ENCODE results near the gene KSR1. TPM values are rescaled to one million over a fixed set of nuclear protein-coding genes. Genes with fewer than 3 reads are reported as not detected.

Gene KSR1
- total RNA-seq, 1 donor from 2014 or later: 114 TPM

DNA sequence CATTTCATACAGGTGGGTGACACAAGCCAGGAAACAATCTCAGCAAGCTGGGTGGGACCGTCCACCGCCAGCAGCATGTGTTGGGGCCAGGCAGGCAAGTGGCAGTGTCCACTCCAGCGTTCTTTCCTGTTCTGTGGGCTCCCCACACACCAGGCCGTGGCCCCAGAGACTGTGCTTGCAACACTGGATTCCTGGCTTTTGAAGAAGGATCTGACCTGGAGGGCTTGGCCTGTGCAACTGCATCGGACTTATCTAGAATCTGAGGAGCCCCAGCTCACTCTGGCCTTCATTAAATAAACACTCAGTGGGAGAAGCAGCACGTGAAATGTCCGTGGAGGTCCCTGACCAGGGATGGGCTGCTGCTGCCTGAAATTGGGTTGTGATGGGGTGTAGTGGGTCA lies 3.2 kb downstream of the KSR1 start:
- H3K36me3 Mint-ChIP-seq (ENCODE audit: low read depth): peaks cover 7% of the 10 kb centered on the region
- H3K27me3 Mint-ChIP-seq: no peaks in the 10 kb centered on the region
- H3K9me3 Mint-ChIP-seq: no peaks in the 10 kb centered on the region
- no peak for DNase-seq
- ATAC-seq (ENCODE audit: low read depth): no peak
- H3K4me3 Mint-ChIP-seq: no peak overlapping the region
- intact Hi-C loops (cut with micrococcal nuclease): loop anchor here (5.0 kb wide), 2 partner anchors 167 to 222 kb away; partner anchors contain the start of gene WSB1
- ChIA-PET POLR2A (interaction anchor here (0.5 to 5.8 kb wide), 2 partner anchors 14 to 161 kb away, joined by 4 to 61 read pairs; no protein-coding TSS in a partner anchor), CTCF (no interaction called here)
- TF ChIP-seq, protein P1, sequence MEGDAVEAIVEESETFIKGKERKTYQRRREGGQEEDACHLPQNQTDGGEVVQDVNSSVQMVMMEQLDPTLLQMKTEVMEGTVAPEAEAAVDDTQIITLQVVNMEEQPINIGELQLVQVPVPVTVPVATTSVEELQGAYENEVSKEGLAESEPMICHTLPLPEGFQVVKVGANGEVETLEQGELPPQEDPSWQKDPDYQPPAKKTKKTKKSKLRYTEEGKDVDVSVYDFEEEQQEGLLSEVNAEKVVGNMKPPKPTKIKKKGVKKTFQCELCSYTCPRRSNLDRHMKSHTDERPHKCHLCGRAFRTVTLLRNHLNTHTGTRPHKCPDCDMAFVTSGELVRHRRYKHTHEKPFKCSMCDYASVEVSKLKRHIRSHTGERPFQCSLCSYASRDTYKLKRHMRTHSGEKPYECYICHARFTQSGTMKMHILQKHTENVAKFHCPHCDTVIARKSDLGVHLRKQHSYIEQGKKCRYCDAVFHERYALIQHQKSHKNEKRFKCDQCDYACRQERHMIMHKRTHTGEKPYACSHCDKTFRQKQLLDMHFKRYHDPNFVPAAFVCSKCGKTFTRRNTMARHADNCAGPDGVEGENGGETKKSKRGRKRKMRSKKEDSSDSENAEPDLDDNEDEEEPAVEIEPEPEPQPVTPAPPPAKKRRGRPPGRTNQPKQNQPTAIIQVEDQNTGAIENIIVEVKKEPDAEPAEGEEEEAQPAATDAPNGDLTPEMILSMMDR (IDR thresholded peaks at IDR 0.05): no peak
- H3K27ac Mint-ChIP-seq: no peak overlapping the region
- peaks cover 45% of the 10 kb centered on the region for H3K4me1 Mint-ChIP-seq

DNA sequence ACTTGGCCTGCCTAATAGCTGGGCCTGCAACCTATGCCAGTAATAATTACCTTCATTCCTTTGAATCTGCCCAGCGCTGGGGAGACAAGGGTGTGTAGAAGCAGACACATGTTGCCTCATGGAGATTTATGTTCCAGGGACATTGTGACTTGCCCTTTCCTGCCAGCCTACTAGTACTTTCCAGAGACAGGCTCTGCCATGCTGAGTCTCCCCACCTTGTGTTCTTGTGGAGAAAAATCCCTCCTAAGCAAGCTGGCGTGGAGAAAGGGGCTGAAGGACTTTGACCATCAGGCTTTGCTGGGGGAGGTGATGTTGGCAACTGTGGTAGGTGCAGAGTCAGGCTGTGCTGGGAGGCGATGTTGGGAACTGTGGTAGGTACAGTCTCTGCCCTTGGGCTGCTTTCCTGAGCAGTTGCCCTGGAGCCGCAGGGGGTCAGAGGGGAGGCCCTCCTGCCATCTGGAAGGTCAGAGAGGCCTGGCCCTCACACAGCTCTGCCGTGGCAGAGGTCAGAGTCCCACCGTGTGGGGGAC lies 4.0 kb downstream of the KSR1 start:
- intact Hi-C loops (cut with micrococcal nuclease): no loop called here
- DNase-seq (no peak), ATAC-seq (ENCODE audit: low read depth) (no peak)
- TF ChIP-seq, protein P1 (IDR thresholded peaks at IDR 0.05): no peak
- ChIA-PET POLR2A (interaction anchor here (5.8 kb wide), 1 partner anchor 13 kb away, joined by 61 read pairs; no protein-coding TSS in a partner anchor), CTCF (no interaction called here)
- no peak overlapping the region for H3K27ac Mint-ChIP-seq
- H3K9me3 Mint-ChIP-seq: no peaks in the 10 kb centered on the region
- no peak overlapping the region for H3K4me3 Mint-ChIP-seq
- H3K27me3 Mint-ChIP-seq: no peaks in the 10 kb centered on the region
- peaks cover 45% of the 10 kb centered on the region for H3K4me1 Mint-ChIP-seq
- peaks cover 7% of the 10 kb centered on the region for H3K36me3 Mint-ChIP-seq (ENCODE audit: low read depth)

DNA sequence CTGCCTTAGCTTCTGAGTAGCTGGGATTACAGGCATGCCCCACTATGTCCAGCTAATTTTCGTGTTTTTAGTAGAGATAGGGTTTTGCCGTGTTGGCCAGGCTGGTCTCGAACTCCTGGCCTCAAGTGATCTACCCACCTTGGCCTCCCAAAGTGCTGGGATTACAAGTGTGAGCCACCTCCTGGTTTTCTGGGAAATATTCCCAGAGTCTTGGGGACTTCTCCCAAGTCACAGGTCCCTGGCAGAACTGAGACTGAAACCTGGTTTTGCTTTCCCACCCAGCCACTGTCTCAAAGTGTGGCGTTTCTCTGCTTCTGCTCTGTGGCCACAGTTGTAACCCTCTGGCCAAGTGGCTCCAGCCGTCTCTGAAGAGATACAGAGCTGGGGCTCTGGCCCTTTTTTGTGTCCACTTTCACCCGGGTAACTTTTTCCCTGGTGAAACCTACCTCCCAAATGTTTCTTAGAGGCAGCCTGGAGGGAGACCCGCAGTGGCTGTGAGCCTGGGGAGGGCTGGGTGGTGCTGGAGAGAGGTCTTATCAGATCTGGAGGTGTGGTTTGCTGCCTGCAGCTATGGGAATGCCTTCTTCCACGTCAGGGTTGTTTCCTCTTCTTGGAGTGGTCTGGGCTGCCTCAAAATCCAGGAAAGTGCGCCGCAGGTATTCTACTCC lies 5.1 kb downstream of the KSR1 start:
- ChIA-PET CTCF (no interaction called here), POLR2A (interaction anchor here (0.7 to 5.8 kb wide), 2 partner anchors 11 to 12 kb away, joined by 3 to 61 read pairs; no protein-coding TSS in a partner anchor)
- H3K4me3 Mint-ChIP-seq: no peak overlapping the region
- ATAC-seq (ENCODE audit: low read depth) (no peak), DNase-seq (no peak)
- no peaks in the 10 kb centered on the region for H3K27me3 Mint-ChIP-seq
- intact Hi-C loops (cut with micrococcal nuclease): no loop called here
- TF ChIP-seq, protein P1 (IDR thresholded peaks at IDR 0.05): no peak
- no peaks in the 10 kb centered on the region for H3K9me3 Mint-ChIP-seq
- H3K27ac Mint-ChIP-seq: no peak overlapping the region
- peaks cover 7% of the 10 kb centered on the region for H3K36me3 Mint-ChIP-seq (ENCODE audit: low read depth)
- peaks cover 46% of the 10 kb centered on the region for H3K4me1 Mint-ChIP-seq

DNA sequence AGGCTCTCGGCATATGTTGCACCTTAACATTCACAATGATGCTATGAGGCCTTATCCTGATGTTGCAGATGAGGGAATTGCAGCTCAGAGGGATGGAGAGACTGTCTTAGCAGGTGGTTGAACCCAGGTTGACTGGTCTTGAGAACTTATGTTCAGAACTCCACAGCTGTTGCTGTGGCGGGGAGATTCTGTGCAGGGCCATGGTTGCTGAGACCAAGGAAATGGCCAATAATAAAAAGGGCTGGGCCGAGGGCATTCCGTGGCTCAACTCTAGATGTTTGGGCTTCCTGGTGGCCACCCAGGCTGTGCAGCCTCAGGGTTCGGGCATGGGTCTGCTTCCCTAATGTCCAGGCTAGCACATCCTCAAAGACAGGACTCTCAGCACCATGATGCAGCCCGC lies 5.9 kb downstream of the KSR1 start:
- POLR2A ChIA-PET: interaction anchor here (0.7 to 1.4 kb wide), 1 partner anchor 10 kb away, joined by 3 to 5 read pairs; no protein-coding TSS in a partner anchor

DNA sequence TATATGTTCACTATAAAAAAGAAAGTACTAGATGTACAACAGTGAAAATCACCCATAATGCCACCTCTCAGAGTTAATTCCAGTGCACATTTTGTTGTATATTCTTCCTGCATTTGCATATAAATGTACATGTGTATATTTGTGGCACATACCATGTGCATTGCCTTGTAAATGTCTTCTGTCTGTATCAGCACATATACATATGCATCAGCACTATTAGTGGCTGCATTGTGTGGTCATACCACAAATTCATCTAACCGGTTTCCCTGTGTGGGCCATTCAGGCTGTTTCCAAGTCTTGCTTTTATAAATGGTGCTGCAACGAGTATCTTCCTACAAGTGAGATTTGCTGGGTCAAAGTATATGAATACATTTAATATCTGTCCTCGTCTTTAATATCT lies 6.5 kb downstream of the KSR1 start:
- Mint-ChIP-seq H3K36me3 (ENCODE audit: low read depth) (peaks cover 3% of the 10 kb centered on the region), H3K9me3 (no peaks in the 10 kb centered on the region), H3K4me1 (peaks cover 51% of the 10 kb centered on the region), H3K4me3 (no peak overlapping the region), H3K27ac (peak overlapping the region; percentile 3), H3K27me3 (no peaks in the 10 kb centered on the region)
- TF ChIP-seq, protein P1 (IDR thresholded peaks at IDR 0.05): no peak
- ChIA-PET CTCF (no interaction called here), POLR2A (interaction anchor here (0.6 to 1.4 kb wide), 2 partner anchors 10 to 34 kb away, joined by 3 to 5 read pairs; no protein-coding TSS in a partner anchor)
- intact Hi-C loops (cut with micrococcal nuclease): no loop called here
- DNase-seq (no peak), ATAC-seq (ENCODE audit: low read depth) (no peak)

More for the DNA sequence above, 5.9 kb downstream of the KSR1 start:
- no peak overlapping the region for H3K27ac Mint-ChIP-seq
- no peak for ATAC-seq (ENCODE audit: low read depth)
- DNase-seq: no peak
- TF ChIP-seq, protein P1 (IDR thresholded peaks at IDR 0.05): no peak
- H3K36me3 Mint-ChIP-seq (ENCODE audit: low read depth): peaks cover 6% of the 10 kb centered on the region
- no peaks in the 10 kb centered on the region for H3K27me3 Mint-ChIP-seq
- intact Hi-C loops (cut with micrococcal nuclease): no loop called here
- no peak overlapping the region for H3K4me3 Mint-ChIP-seq
- H3K9me3 Mint-ChIP-seq: no peaks in the 10 kb centered on the region
- H3K4me1 Mint-ChIP-seq: peaks cover 53% of the 10 kb centered on the region
- CTCF ChIA-PET: no interaction called here
